MM.1S (cell line): ENCODE data around the gene NBPF1.
"Not testable (repeated sequence)": the region's sequence is repeated elsewhere in the genome, so short reads cannot be mapped to it uniquely, and the experiment has no call there.

Experiments
- DNase-seq: peaks from one replicate; pipeline ENCODE4 v3.0.0-alpha.2; 2015
- H2AFZ ChIP-seq: fragments of 300-600 bp; sonication (generic); 2 replicates; pipeline ENCODE4 v1.6.0; 2016; ENCODE audit warnings: antibody characterized with exemption, low read length
- H3F3A ChIP-seq: fragments of 300-600 bp; sonication (generic); 2 replicates; pipeline ENCODE4 v1.6.1; 2016; ENCODE audit warnings: mild to moderate bottlenecking, antibody characterized with exemption, low read length, moderate library complexity, mixed read lengths; ENCODE audit not compliant: insufficient read depth
- H3K27ac ChIP-seq: fragments of 300-600 bp; sonication (generic); 2 replicates; pipeline ENCODE4 v1.5.1; 2016; ENCODE audit warnings: mild to moderate bottlenecking, low read length
- H3K27me3 ChIP-seq: fragments of 300-600 bp; sonication (generic); replicated peaks from 2 replicates; pipeline ENCODE4 v1.6.0; 2016; ENCODE audit warnings: low read length; ENCODE audit not compliant: insufficient read depth
- H3K36me3 ChIP-seq: fragments of 300-600 bp; sonication (generic); replicated peaks from 2 replicates; pipeline ENCODE4 v1.6.1; 2016; ENCODE audit warnings: mild to moderate bottlenecking, low read length, mixed read lengths; ENCODE audit not compliant: insufficient read depth
- H3K4me1 ChIP-seq: fragments of 300-600 bp; sonication (generic); 2 replicates; pipeline ENCODE4 v1.6.1; 2016; ENCODE audit warnings: low read length, mixed read lengths
- H3K4me2 ChIP-seq: fragments of 300-600 bp; sonication (generic); 2 replicates; pipeline ENCODE4 v1.6.0; 2016; ENCODE audit warnings: low read depth, low read length
- H3K4me3 ChIP-seq: fragments of 300-600 bp; sonication (generic); 2 replicates; pipeline ENCODE4 v1.5.1; 2016; ENCODE audit warnings: low read length, mixed read lengths
- H3K79me2 ChIP-seq: fragments of 300-600 bp; sonication (generic); 2 replicates; pipeline ENCODE4 v1.6.1; 2016; ENCODE audit warnings: mixed run types, low read length, mixed read lengths
- H3K9ac ChIP-seq: fragments of 300-600 bp; sonication (generic); 2 replicates; pipeline ENCODE4 v1.6.1; 2016; ENCODE audit warnings: low read length, mixed read lengths
- H3K9me2 ChIP-seq: fragments of 300-600 bp; sonication (generic); replicated peaks from 2 replicates; pipeline ENCODE4 v1.6.1; 2016; ENCODE audit warnings: mild to moderate bottlenecking, low read length, mixed read lengths; ENCODE audit not compliant: insufficient read depth
- H3K9me3 ChIP-seq: fragments of 300-600 bp; sonication (generic); replicated peaks from 2 replicates; pipeline ENCODE4 v1.6.1; 2016; ENCODE audit warnings: mild to moderate bottlenecking, low read length, mixed read lengths; ENCODE audit not compliant: insufficient read depth
- H4K20me1 ChIP-seq: fragments of 300-600 bp; sonication (generic); 2 replicates; pipeline ENCODE4 v1.6.1; 2016; ENCODE audit warnings: mild to moderate bottlenecking, low read length, moderate library complexity, mixed read lengths; ENCODE audit not compliant: insufficient read depth
- CTCF ChIP-seq: fragments of 300-600 bp; sonication (generic); IDR thresholded peaks from 2 replicates; pipeline ENCODE4 v1.5.1; 2016; ENCODE audit warnings: antibody characterized with exemption, low read length, mixed read lengths
- EZH2 ChIP-seq: fragments of 300-600 bp; sonication (generic); optimal IDR thresholded peaks from 2 replicates; pipeline ENCODE3; 2017; ENCODE audit warnings: low read depth, mild to moderate bottlenecking, antibody characterized with exemption, low read length, mixed read lengths
- EZH2phosphoT487 ChIP-seq: fragments of 300-600 bp; sonication (generic); IDR thresholded peaks from 2 replicates; pipeline ENCODE4 v1.6.1; 2018; ENCODE audit warnings: antibody characterized with exemption, low read length

The NBPF1 gene

GRCh38 chr1:16628361-16629111, 15.2 kb upstream of the NBPF1 start:
- Histone ChIP-seq H3F3A (no peaks in the 10 kb centered on the region), H3K4me2 (no peak overlapping the region), H3K4me3 (no peak overlapping the region), H4K20me1 (no peaks in the 10 kb centered on the region), H3K27me3 (no peaks in the 10 kb centered on the region), H3K27ac (no peak overlapping the region), H3K4me1 (no peaks in the 10 kb centered on the region), H3K79me2 (no peaks in the 10 kb centered on the region), H3K36me3 (0 out of 2 replicates have a peak, but pooled peaks cover 2% of the 10 kb centered on the region), H2AFZ (no peak overlapping the region), H3K9me2 (no peaks in the 10 kb centered on the region), H3K9ac (no peak overlapping the region), H3K9me3 (no peaks in the 10 kb centered on the region)
- TF ChIP-seq EZH2phosphoT487 (no peak), EZH2 (no peak), CTCF (no peak)
- DNase-seq = no peak

GRCh38 chr1:16626409-16626983, 13.1 kb upstream of the NBPF1 start:
- not testable (repeated sequence) for H3K79me2 ChIP-seq, H4K20me1 ChIP-seq, DNase-seq, H3K9ac ChIP-seq, H3K36me3 ChIP-seq, H3K27ac ChIP-seq, H3K4me3 ChIP-seq, H3K9me3 ChIP-seq, H2AFZ ChIP-seq, H3K27me3 ChIP-seq, H3K4me1 ChIP-seq, H3K9me2 ChIP-seq, H3F3A ChIP-seq, H3K4me2 ChIP-seq

- Histone ChIP-seq H3K4me1 (no peaks in the 10 kb centered on the region), H3K9ac (no peak overlapping the region), H3K79me2 (no peaks in the 10 kb centered on the region), H3K27me3 (no peaks in the 10 kb centered on the region), H3K27ac (no peak overlapping the region), H3F3A (no peaks in the 10 kb centered on the region), H3K4me3 (no peak overlapping the region), H2AFZ (no peak overlapping the region), H3K36me3 (0 out of 2 replicates have a peak, but pooled peaks cover 2% of the 10 kb centered on the region), H3K4me2 (no peak overlapping the region), H4K20me1 (no peaks in the 10 kb centered on the region), H3K9me3 (no peaks in the 10 kb centered on the region), H3K9me2 (no peaks in the 10 kb centered on the region)
- DNase-seq = no peak
- TF ChIP-seq CTCF = no peak
- TF ChIP-seq EZH2 = no peak
- TF ChIP-seq EZH2phosphoT487 = no peak
Measured at GRCh38 chr1:16625497-16626408, 12.4 kb upstream of the NBPF1 start.

GRCh38 chr1:16623812-16624719, 10.7 kb upstream of the NBPF1 start:
- H3K4me3 ChIP-seq, H3F3A ChIP-seq, H3K9me3 ChIP-seq, H3K36me3 ChIP-seq, H3K79me2 ChIP-seq, H3K9ac ChIP-seq, H3K4me1 ChIP-seq, DNase-seq, H3K4me2 ChIP-seq, H4K20me1 ChIP-seq, H3K27ac ChIP-seq, H3K27me3 ChIP-seq, H2AFZ ChIP-seq, H3K9me2 ChIP-seq: not testable (repeated sequence)

- not testable (repeated sequence) for H3K4me2 ChIP-seq, H3K4me1 ChIP-seq, H3K27ac ChIP-seq, H3K9me2 ChIP-seq, H3K27me3 ChIP-seq, DNase-seq, H3K9me3 ChIP-seq, H3F3A ChIP-seq, H4K20me1 ChIP-seq, H3K4me3 ChIP-seq, H3K9ac ChIP-seq, H3K79me2 ChIP-seq, H2AFZ ChIP-seq, H3K36me3 ChIP-seq
Measured at GRCh38 chr1:16623337-16623736, 10.0 kb upstream of the NBPF1 start.
